Neuronal stem cell (in vitro differentiated cells): ENCODE results near the gene BEND5.
A peak's percentile ranks its signal among the peaks of the same experiment; 100 is the strongest.

ENCODE experiments used
- DNase-seq: peaks from one replicate; pipeline ENCODE4 v3.0.0-alpha.2; 2013; ENCODE audit warnings: low spot score
- H2AFZ ChIP-seq: one replicate; pipeline ENCODE4 v1.6.1; 2013; ENCODE audit warnings: mild to moderate bottlenecking, low read length, inconsistent platforms
- H2AK5ac ChIP-seq: 2 replicates; pipeline ENCODE4 v1.6.1; 2013; ENCODE audit warnings: low read depth, mild to moderate bottlenecking, inconsistent platforms, low read length, moderate library complexity, mixed read lengths
- H2BK120ac ChIP-seq: 2 replicates; pipeline ENCODE4 v1.6.1; 2013; ENCODE audit warnings: low read depth, mild to moderate bottlenecking, inconsistent platforms, low read length, moderate library complexity, mixed read lengths
- H2BK12ac ChIP-seq: one replicate; pipeline ENCODE4 v1.6.1; 2013; ENCODE audit warnings: low read length, inconsistent platforms
- H2BK15ac ChIP-seq: 2 replicates; pipeline ENCODE4 v1.6.1; 2013; ENCODE audit warnings: mild to moderate bottlenecking, low read length, inconsistent platforms, mixed read lengths
- H2BK5ac ChIP-seq: one replicate; pipeline ENCODE4 v1.6.1; 2013; ENCODE audit warnings: inconsistent platforms, mild to moderate bottlenecking, low read length, moderate library complexity
- H3K14ac ChIP-seq: one replicate; pipeline ENCODE4 v1.6.1; 2013; ENCODE audit warnings: low read length, inconsistent platforms
- H3K18ac ChIP-seq: 2 replicates; pipeline ENCODE4 v1.6.1; 2013; ENCODE audit warnings: low read length, inconsistent platforms
- H3K23ac ChIP-seq: 2 replicates; pipeline ENCODE4 v1.6.1; 2013; ENCODE audit warnings: low read depth, mild to moderate bottlenecking, mixed read lengths, low read length, inconsistent platforms; ENCODE audit not compliant: poor library complexity
- H3K27ac ChIP-seq: replicated peaks from 3 replicates; pipeline ENCODE4 v1.5.1; 2013; ENCODE audit warnings: low read length, inconsistent platforms
- H3K27me3 ChIP-seq, 3 experiments: 2 replicates each; pipeline ENCODE4 v1.6.1; 2013; ENCODE audit warnings: low read length in 3 of 3, mild to moderate bottlenecking in 2 of 3, inconsistent platforms in 1 of 3, low read depth in 1 of 3, mixed read lengths in 1 of 3, moderate library complexity in 1 of 3; ENCODE audit not compliant: control insufficient read depth in 3 of 3, insufficient read depth in 3 of 3
- H3K36me3 ChIP-seq, 2 donors: replicated peaks in 1 of 2; 2 replicates each; pipeline ENCODE4 v1.6.1; 2013; ENCODE audit warnings: low read length in 2 of 2; ENCODE audit not compliant: control insufficient read depth in 2 of 2, insufficient read depth in 2 of 2
- H3K4ac ChIP-seq: 2 replicates; pipeline ENCODE4 v1.6.1; 2013; ENCODE audit warnings: inconsistent platforms, mild to moderate bottlenecking, low read length, moderate library complexity
- H3K4me1 ChIP-seq, 2 donors: 1 replicate in 1 of 2; 2 replicates in 1 of 2; pipeline ENCODE4 v1.6.1; 2013; ENCODE audit warnings: low read length in 2 of 2, low read depth in 1 of 2; ENCODE audit not compliant: control insufficient read depth in 2 of 2, insufficient read depth in 1 of 2
- H3K4me2 ChIP-seq: one replicate; pipeline ENCODE4 v1.6.1; 2013; ENCODE audit warnings: mild to moderate bottlenecking, low read length, inconsistent platforms; ENCODE audit not compliant: insufficient read depth, poor library complexity, severe bottlenecking
- H3K4me3 ChIP-seq, 2 donors: 2 replicates each; pipeline ENCODE4 v1.5.1; 2013; ENCODE audit warnings: low read length in 2 of 2, mild to moderate bottlenecking in 2 of 2, inconsistent platforms in 1 of 2, moderate library complexity in 1 of 2
- H3K79me1 ChIP-seq: one replicate; pipeline ENCODE4 v1.6.1; 2013; ENCODE audit warnings: low read depth, mild to moderate bottlenecking, inconsistent platforms, low read length, moderate library complexity
- H3K9ac ChIP-seq: one replicate; pipeline ENCODE4 v1.6.1; 2013; ENCODE audit warnings: mild to moderate bottlenecking, low read depth, low read length, inconsistent platforms; ENCODE audit not compliant: poor library complexity
- H3K9me3 ChIP-seq, 2 donors: replicated peaks in 1 of 2; 2 replicates each; pipeline versions ENCODE3 to v1.6.1; 2013; ENCODE audit warnings: low read length in 2 of 2, mild to moderate bottlenecking in 2 of 2, inconsistent platforms in 1 of 2, low read depth in 1 of 2, mixed read lengths in 1 of 2, moderate library complexity in 1 of 2; ENCODE audit not compliant: control insufficient read depth in 2 of 2, insufficient read depth in 1 of 2
- H4K8ac ChIP-seq: one replicate; pipeline ENCODE4 v1.6.1; 2013; ENCODE audit warnings: low read depth, mild to moderate bottlenecking, inconsistent platforms, low read length, moderate library complexity
- H4K91ac ChIP-seq: one replicate; pipeline ENCODE4 v1.6.1; 2013; ENCODE audit warnings: low read length, low read depth, mild to moderate bottlenecking, inconsistent platforms; ENCODE audit not compliant: poor library complexity
- WGBS, 2 donors: extraction: QIAGEN DNeasy Blood & Tissue Kit; methylation state at CpG; one replicate each; pipeline ENCODE4 v1.1.7; 2013; ENCODE audit warnings: missing lambda C conversion rate in 2 of 2, mixed read lengths in 1 of 2; ENCODE audit not compliant: insufficient read length in 2 of 2, insufficient replicate concordance in 1 of 2; ENCODE audit errors: extremely low coverage in 2 of 2; 5-methylcytosine and 5-hydroxymethylcytosine counted together

BEND5 gene

GRCh38 chr1:48789903-48790302 is 13.2 kb upstream of the BEND5 start:
- Histone ChIP-seq H3K4me1 (no peaks in the 10 kb centered on the region), H3K14ac (no peak overlapping the region), H2BK12ac (no peak overlapping the region), H2BK120ac (no peak overlapping the region), H3K27ac (no peak overlapping the region), H3K79me1 (no peaks in the 10 kb centered on the region), H3K36me3 (no peaks in the 10 kb centered on the region), H3K9me3 (no peaks in the 10 kb centered on the region), H3K4ac (no peak overlapping the region), H3K9ac (no peak overlapping the region), H2AFZ (no peak overlapping the region), H3K4me2 (no peak overlapping the region), H3K4me3 (no peak overlapping the region), H2BK5ac (no peak overlapping the region), H2AK5ac (no peak overlapping the region), H2BK15ac (no peak overlapping the region), H3K18ac (no peak overlapping the region), H3K23ac (no peak overlapping the region), H4K91ac (no peak overlapping the region), H4K8ac (no peak overlapping the region), H3K27me3 (peaks cover 0 to 8% (median 0%) of the 10 kb centered on the region in 3 experiments)
- DNase-seq: no peak
- no CpG with 5 or more reads among the region's 4 CpGs for WGBS, 2 donors

- Histone ChIP-seq H4K8ac (no peak overlapping the region), H3K4me1 (no peaks in the 10 kb centered on the region), H2AFZ (no peak overlapping the region), H3K4me2 (no peak overlapping the region), H3K4me3 (no peak overlapping the region), H3K27me3 (peaks cover 0 to 15% (median 0%) of the 10 kb centered on the region in 3 experiments), H3K36me3 (no peaks in the 10 kb centered on the region), H2BK5ac (no peak overlapping the region), H3K23ac (no peak overlapping the region), H2BK12ac (no peak overlapping the region), H2BK15ac (no peak overlapping the region), H4K91ac (no peak overlapping the region), H3K18ac (no peak overlapping the region), H2AK5ac (no peak overlapping the region), H3K4ac (no peak overlapping the region), H3K27ac (no peak overlapping the region), H2BK120ac (no peak overlapping the region), H3K9ac (no peak overlapping the region), H3K9me3 (no peaks in the 10 kb centered on the region), H3K79me1 (no peaks in the 10 kb centered on the region), H3K14ac (no peak overlapping the region)
- no CpG with 5 or more reads among the region's 1 CpG for WGBS, 2 donors
- no peak for DNase-seq
These were observed 9.2 kb upstream of the BEND5 start for GRCh38 chr1:48785869-48786268.

DNA sequence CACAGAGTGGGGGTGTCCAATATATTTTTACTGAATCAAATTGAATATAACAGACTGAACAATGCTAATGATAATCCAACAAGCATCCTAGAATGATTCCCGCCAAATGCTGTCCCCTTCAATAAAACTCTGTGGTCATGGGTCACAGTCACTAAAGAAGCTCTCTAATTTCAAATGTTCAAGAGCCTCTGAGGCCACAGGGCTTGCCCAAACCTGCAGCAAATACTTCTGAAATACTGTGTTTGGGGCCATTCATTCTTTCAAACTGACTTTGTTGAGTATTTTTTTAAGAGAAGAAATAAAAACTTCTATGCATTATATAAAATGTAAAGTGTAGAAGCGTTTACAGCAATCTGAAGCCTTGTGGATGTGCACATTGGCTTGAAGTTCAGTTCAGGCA is 7.6 kb upstream of the BEND5 start:
- Histone ChIP-seq H2BK12ac (no peak overlapping the region), H2BK120ac (no peak overlapping the region), H3K4me3 (no peak overlapping the region), H2BK5ac (no peak overlapping the region), H3K9ac (no peak overlapping the region), H3K4me2 (no peak overlapping the region), H3K27me3 (peaks cover 0 to 12% (median 0%) of the 10 kb centered on the region in 3 experiments), H4K8ac (no peak overlapping the region), H4K91ac (no peak overlapping the region), H2BK15ac (no peak overlapping the region), H2AK5ac (no peak overlapping the region), H3K18ac (no peak overlapping the region), H2AFZ (no peak overlapping the region), H3K4me1 (no peaks in the 10 kb centered on the region), H3K9me3 (no peaks in the 10 kb centered on the region), H3K79me1 (no peaks in the 10 kb centered on the region), H3K36me3 (no peaks in the 10 kb centered on the region), H3K14ac (no peak overlapping the region), H3K4ac (no peak overlapping the region), H3K23ac (no peak overlapping the region), H3K27ac (no peak overlapping the region)
- no CpG with 5 or more reads among the region's 2 CpGs for WGBS, 2 donors
- no peak for DNase-seq

DNA sequence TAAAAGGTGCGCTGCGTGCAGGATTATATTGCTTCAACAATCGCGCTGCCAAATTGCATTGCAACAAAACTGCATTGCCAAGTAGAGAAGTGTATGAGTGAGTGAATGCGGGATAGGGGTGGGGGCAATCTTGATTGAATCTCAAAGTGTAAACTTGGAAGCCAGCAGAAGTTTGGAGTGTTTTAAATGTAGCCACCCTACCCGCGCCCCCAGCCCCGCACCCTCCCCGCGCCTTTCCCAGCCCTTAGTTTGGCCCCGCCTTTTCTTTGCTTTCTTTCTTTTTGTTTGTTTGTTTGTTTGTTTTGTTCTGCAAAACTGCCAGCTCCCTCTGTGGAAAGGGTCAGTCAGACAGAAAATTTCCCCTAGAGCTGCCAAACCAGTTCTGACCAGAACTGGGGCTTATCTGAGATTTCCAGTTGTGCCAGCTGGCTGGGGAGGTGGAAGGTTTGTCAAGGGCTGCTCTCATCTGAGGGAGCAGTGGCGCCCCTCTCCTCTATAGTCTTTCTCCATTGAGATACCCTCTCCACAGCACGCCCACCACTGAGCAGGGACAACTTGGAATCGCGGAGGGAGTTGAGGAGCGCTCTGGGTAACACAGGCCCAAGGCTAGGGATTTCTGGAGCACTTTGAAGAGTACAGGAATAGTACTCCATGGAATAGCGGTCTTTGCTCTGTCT is 666 bp upstream of the BEND5 start:
- WGBS, 2 donors: no CpG with 5 or more reads among the region's 17 CpGs

More for the DNA sequence above, 666 bp upstream of the BEND5 start:
- H3K4ac ChIP-seq: no peak overlapping the region
- H3K4me3 ChIP-seq: peak overlapping the region; percentile 83 to 92
- no peak overlapping the region for H2BK12ac ChIP-seq
- H3K79me1 ChIP-seq: peaks cover 3% of the 10 kb centered on the region
- H3K18ac ChIP-seq: peak overlapping the region; percentile 80
- H3K27ac ChIP-seq: no peak overlapping the region
- H2BK5ac ChIP-seq: peak overlapping the region; percentile 76
- no peak overlapping the region for H4K91ac ChIP-seq
- peaks cover 0 to 8% (median 0%) of the 10 kb centered on the region in 3 experiments for H3K27me3 ChIP-seq
- H3K9me3 ChIP-seq: no peaks in the 10 kb centered on the region
- H2AK5ac ChIP-seq: peak overlapping the region; percentile 5
- H3K14ac ChIP-seq: peak overlapping the region; percentile 9
- no peak overlapping the region for H2BK120ac ChIP-seq
- H2AFZ ChIP-seq: peak overlapping the region; percentile 89
- H4K8ac ChIP-seq: no peak overlapping the region
- peak overlapping the region; percentile 56 for H2BK15ac ChIP-seq
- H3K4me2 ChIP-seq: peak overlapping the region; percentile 72
- DNase-seq: peak; percentile 26
- H3K9ac ChIP-seq: peak overlapping the region; percentile 63
- peaks cover 3 to 35% of the 10 kb centered on the region in 2 donors for H3K36me3 ChIP-seq
- no peak overlapping the region for H3K23ac ChIP-seq
- peaks cover 0 to 13% of the 10 kb centered on the region in 2 donors for H3K4me1 ChIP-seq
